ENCODE data around the gene ANO3.

The ANO3 gene

DNA sequence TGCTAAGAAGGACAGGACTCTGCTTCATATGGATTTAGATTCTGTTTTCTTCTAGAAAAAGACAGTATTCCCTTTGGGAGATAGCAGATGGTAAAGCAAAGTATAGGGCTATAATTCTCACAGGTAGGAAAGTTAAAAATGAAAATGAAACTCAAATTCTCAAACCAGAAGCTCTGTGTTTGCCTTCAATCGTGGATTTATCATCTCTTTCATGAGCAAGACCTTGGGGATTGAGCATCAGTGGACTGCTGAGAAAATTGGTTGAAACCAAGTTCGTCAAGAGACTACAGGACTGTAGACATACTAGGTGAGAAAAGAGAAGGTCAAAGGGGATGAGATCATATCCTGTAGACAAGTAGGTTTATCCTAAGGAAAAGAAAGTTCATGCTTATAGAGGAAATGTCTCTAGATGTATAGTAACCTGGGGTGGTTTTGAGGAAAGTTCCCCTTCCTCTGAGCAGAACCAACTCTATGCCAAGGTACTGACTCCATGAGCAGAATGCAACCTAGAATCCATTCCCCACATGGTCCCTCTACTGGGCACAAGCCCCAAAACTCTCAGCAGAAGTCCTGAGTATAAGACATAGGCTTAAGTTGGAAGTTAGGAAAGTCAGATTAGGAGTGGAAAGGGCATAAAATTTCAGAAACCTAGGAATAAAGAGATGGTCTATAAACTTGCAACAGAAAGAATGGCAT is 343.5 kb downstream of the ANO3 start:
- no peak for DNase-seq (ENCODE audit: low read depth, low spot score)
- H3K4me3 ChIP-seq (ENCODE audit: low read length), result no peak overlapping the region

DNA sequence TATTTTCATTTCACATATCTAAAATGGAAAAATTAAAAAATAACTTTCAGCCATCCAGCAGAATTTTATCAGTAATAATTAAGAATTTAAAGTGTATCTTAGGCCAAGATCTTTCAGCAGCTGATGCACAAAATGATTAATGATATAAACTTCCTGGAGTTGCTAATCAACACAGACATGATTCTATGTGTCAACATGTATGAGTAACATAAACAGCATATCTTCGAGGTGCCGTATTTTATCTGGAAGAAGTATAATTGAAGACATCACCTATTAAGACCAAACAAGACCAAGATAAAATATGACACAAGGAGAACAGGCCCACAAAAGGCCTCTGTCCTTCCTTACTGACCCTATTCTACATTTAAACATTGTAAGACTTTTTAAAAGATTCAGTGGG is 344.7 kb downstream of the ANO3 start:
- no peak for DNase-seq (ENCODE audit: low read depth, low spot score)
- H3K4me3 ChIP-seq (ENCODE audit: low read length), result no peak overlapping the region

DNA sequence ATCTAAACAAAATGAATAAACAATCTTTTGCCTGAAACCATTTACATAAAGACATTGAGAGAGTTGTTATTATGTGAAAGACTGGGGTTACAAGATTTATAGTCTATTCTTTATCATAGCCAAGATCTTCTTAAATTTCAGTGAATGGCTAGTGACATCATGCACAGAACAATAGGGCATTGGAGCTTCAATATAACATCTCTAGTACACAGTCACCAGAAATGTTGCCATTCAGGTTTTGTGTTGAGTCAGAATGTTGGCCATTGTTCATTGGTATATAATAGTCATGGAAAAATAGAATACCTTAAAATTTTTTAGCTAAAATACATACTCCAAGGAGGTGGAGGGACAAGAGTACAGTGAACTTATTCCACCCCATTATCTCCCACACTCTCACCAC is 345.6 kb downstream of the ANO3 start:
- no peak for DNase-seq (ENCODE audit: low read depth, low spot score)

DNA sequence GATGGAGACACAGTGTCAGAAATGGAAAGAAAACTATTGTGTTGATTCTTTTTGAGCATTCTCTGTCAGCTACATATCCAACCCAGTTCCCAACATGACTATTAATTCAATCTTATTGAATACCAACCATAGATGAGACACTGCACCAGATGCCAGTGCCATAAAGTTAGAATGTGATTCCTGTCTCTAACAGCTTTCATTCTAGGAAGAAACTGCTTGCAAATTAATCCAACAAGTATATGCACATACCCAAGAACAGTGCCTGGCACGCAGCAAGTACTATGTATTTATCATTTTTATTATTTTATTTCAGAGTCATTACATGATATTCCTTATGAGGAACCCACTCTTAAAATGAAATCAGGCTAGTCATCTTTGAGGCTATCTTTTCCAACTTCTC is 355.4 kb downstream of the ANO3 start:
- no peak for DNase-seq (ENCODE audit: low read depth, low spot score)
- no peak overlapping the region for H3K4me3 ChIP-seq (ENCODE audit: low read length)

More for the DNA sequence above, 345.6 kb downstream of the ANO3 start:
- H3K4me3 ChIP-seq (ENCODE audit: low read length), result no peak overlapping the region

DNA sequence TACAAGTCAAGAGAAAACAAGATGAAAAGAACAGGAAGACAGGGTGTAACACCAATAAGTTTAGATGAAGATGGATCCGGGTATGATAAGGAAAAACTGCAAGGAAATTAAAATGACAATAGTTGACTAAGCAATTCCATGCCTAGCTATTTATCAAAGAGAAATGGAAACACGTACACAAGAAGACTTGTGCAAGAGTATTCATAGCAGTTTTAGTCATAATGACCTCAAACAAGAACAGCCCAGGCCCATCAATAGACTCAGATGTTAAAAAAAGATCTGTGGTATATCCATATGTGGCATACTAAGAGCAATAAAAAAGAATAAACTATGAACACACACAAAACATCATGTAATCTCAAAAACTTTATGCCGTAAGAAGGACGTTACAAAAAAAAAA is 356.8 kb downstream of the ANO3 start:
- DNase-seq (ENCODE audit: low read depth, low spot score), result no peak
- no peak overlapping the region for H3K4me3 ChIP-seq (ENCODE audit: low read length)

DNA sequence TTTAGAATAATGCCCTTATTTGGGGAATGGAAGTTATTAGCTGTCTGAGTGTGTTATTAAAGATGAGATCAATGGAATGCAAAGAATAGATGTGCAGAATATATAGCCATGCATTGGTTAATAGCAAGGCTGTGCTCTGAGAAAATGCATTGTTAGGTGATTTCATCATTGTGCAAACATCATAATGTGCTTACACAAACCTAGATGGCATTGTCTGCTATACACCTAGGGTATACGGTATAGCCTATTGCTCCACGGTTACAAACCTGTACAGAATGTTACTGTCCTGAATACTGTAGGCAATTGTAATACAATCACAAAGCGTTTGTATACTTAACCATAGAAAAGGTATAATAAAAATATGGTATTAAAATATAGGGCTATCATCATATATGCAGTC is 364.4 kb downstream of the ANO3 start:
- no peak for DNase-seq (ENCODE audit: low read depth, low spot score)
- no peak overlapping the region for H3K4me3 ChIP-seq (ENCODE audit: low read length)

DNA sequence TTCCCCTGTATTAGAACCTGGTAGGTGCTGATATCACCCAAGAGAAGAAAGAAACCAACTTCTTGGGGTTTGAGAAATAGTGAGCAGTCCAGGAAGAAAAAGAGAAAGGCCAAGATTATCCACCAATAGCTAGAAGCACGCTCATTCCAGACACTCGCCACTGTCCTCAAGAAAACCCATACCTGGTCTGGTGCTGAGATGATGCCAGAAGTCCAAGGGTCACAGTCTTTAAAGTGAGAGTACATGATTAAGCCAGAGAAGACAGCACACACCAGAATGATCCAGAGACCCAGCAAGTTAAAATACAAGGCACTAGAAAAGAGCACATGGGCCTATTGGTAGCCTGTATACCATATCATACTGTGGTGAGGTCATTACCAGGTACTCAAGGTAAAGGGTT is 366.3 kb downstream of the ANO3 start:
- H3K4me3 ChIP-seq (ENCODE audit: low read length), result no peak overlapping the region
- DNase-seq (ENCODE audit: low read depth, low spot score), result no peak

DNA sequence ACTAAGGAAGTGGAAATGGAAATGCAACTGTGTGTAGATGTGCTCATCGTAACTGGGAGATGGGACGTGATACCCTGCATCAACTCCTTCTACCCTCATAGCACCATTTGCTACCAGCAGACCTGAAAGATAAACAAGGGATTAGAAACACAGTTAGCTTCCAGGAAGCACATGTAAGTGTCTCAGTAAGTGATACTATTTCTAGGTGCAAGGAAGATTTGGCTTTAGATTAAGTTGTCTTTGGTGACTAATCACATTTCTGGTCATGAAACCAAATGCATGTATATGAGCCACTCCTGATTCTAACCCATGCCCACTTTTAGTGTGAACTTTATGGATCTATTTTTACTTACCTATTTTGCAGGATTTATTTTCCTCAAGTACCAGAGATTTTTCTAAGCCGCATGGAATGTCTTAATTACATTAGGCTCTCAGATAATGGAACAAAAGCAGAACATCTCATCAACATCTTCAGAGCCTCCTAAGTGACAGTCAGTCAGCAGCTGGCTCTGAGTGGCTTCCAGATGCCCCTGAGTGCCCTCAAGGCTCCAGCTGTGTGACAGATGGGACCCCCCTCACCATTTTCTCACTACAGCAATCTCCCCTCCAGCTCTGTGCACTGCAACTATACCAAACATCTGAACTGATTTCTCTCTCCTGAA is 368.8 kb downstream of the ANO3 start:
- no peak overlapping the region for H3K4me3 ChIP-seq (ENCODE audit: low read length)
- DNase-seq (ENCODE audit: low read depth, low spot score), result no peak

DNA sequence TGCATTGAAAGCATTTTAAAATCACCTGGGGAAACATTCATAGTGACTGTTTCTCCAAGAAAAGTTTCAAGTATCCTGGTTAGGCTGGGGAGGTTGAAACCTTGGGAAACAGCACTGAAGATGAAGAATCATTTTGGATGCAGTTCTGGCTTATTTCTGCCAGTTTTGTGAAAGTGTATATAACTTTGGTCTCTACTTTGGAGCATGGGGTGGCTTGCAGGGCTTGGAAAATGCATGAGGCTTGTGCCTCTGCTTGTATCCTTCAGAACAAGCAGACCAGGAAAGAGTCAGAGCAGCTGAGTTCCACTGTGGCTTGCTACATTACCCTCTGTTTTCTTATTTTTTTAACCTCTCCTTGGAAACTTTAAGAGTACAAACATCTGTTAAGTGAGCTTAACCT is 370.5 kb downstream of the ANO3 start:
- no peak for DNase-seq (ENCODE audit: low read depth, low spot score)
- no peak overlapping the region for H3K4me3 ChIP-seq (ENCODE audit: low read length)

DNA sequence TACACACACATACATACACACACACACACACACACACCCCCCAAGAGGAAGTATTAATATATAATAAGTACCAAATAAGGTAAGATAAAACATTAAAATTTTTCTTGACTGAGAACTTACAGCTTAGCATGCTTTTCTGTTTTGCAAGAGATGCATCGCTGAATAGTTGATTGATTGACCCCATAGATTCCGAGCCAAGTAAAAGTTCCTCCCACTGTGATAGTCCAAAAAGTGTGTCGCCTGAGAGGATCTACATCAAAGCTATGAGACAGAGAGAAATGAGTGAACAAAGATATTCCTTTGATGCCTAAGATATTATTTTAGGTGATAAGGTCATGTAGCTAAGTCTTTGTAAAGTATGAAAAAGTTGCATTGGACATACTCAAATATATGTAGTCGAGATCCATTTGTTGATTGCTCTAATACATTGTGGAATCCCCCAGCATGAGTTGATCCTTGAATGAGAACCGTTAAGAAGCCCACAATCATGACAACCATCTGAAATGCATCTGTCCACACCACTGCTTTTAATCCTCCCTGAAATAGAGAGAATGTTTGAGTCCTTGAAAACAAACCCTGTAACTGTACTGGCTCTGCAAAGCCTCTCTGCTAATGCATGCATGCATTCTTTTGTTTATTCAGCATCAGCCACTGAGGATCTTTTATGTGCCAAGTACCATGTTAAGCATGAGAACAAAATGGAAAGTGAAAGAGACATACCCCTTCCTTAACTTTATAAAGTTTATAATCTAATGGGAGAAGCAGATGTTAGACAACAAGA is 371.7 kb downstream of the ANO3 start:
- no peak for DNase-seq (ENCODE audit: low read depth, low spot score)
- no peak overlapping the region for H3K4me3 ChIP-seq (ENCODE audit: low read length)

DNA sequence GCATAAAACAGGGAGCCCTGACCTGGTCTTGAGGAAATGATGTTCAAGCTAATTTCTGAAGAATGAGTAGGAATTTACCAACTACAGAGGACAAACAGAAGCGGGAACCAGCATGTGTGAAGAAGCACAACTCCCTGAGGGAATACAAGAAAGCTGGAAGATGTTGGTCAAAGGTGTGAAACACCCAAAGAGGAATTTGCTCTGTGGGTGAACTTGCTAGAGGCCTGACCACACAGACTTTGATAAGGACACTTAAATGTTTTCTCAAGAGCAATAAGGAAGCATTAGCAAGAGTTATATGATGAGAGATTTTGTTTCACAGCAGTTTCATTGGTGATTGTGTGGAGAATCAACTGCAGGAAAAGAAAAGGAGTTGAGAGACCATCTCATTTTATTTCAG is 372.3 kb downstream of the ANO3 start:
- DNase-seq (ENCODE audit: low read depth, low spot score), result no peak
- no peak overlapping the region for H3K4me3 ChIP-seq (ENCODE audit: low read length)

DNA sequence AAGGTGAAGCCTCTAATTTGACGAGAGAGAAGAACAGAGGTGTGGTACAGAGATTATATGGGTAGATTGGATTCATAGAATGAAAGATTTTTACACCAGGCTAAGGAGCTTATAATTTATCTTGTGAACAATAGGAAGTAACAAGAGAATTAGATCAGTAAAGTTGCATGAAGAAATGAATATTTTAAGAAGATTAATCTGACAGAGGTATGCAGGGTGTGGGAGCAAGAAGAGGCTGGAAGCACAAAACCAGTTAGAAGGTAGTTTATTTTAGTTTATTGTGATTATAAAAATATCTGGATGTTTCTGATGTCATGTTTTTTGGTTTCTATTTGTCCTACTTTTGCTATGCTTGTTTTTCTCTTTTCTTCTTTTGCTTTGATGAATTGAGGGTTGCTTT is 374.3 kb downstream of the ANO3 start:
- H3K4me3 ChIP-seq (ENCODE audit: low read length), result no peak overlapping the region
- no peak for DNase-seq (ENCODE audit: low read depth, low spot score)

DNA sequence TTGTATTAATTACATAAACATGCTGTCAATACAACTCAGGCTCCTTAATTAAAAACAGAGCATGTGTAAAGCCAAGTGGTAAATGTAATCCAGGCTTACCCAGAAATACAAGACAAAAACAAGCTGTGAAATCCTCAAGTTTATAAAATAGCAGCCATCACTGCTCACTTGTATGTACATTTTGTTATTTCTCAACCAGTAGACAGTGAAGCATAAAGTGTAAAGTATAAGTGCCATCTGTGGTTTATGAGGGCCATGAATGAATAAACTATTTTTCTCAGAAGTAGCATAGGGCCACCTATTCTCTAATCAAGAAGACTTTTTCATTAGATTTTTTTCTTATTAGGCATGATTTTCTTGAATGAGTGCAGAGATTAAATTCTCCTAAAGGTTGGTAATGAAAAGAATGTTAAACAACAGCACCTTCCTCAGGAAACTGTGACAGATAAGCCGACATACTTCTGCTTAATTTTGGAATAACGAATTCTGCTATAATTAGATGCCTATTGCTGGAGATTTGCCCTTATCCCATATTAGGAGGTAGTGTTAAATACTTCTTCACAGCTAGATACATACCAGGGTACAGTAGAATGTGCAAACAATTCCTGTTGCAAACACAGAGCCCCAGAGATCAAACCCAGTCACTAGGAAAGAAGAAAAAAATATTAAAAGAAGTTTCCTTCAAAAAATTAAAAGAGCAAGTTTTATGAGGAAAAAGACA is 377.0 kb downstream of the ANO3 start:
- H3K4me3 ChIP-seq (ENCODE audit: low read length), result no peak overlapping the region
- DNase-seq (ENCODE audit: low read depth, low spot score), result no peak

DNA sequence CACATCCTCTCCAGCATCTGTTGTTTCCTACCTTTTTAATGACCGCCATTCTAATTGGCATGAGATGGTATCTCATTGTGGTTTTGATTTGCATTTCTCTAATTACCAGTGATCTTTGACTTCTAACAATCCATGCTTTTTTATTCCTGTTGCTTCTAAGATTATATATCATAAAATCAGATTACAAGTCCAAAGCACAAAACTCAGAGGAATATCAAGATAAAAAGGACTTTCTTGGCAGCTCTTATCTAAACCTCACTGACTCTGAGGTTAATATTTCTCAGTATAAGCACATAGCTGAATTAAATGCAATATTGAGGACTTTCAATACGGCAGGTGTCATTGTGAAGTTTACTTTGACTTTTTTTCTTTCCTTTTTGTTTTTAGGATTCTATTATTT is 378.6 kb downstream of the ANO3 start:
- H3K4me3 ChIP-seq (ENCODE audit: low read length), result no peak overlapping the region
- no peak for DNase-seq (ENCODE audit: low read depth, low spot score)

DNA sequence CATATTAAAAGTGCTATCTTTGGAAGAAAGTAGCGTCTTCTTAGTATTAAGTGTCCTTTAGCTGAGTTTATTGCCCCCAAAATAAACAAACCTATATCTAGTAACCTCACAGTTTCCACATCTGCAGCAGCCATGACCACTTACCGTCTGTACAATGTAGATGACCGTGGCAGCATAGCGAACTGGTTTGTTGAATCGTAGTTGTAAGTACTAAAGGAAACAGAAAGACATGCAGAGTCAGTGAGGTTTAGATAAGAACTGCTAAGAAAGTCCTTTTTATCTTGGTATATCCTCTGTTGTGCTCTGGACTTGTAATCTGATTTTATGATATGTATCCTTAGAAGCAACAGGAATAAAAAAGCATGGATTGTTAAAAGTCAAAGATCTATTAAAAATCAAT is 380.6 kb downstream of the ANO3 start:
- DNase-seq (ENCODE audit: low read depth, low spot score), result no peak
- H3K4me3 ChIP-seq (ENCODE audit: low read length), result no peak overlapping the region
